DND-41 (cell line): ENCODE data around the gene TSPAN7.

Source experiments
- ATAC-seq: fragments of 200-7000 bp; cut with Tn5 transposase; 3 replicates; pipeline ENCODE4 v1.9.1; 2021; ENCODE audit warnings: low read depth; ENCODE audit not compliant: insufficient read depth
- DNase-seq: peaks from one replicate; pipeline ENCODE4 v3.0.0-alpha.2; 2020
- H2AFZ ChIP-seq: 2 replicates; pipeline ENCODE4 v1.6.0; 2012; ENCODE audit warnings: low read depth, low read length
- H3K27ac ChIP-seq: 2 replicates; pipeline ENCODE4 v1.5.1; 2012; ENCODE audit warnings: low read length, inconsistent platforms
- H3K27me3 ChIP-seq: fragments of 200-600 bp; sonication (generic); 2 replicates; pipeline ENCODE4 v1.6.0; 2012; ENCODE audit warnings: low read length, mild to moderate bottlenecking, inconsistent platforms; ENCODE audit not compliant: insufficient read depth, poor library complexity
- H3K36me3 ChIP-seq: 2 replicates; pipeline ENCODE4 v1.5.1; 2012; ENCODE audit warnings: low read length, inconsistent platforms; ENCODE audit not compliant: insufficient read depth
- H3K4me1 ChIP-seq: 2 replicates; pipeline ENCODE4 v1.5.1; 2012; ENCODE audit warnings: mild to moderate bottlenecking, low read length; ENCODE audit not compliant: insufficient read depth
- H3K4me2 ChIP-seq: 2 replicates; pipeline ENCODE4 v1.6.0; 2012; ENCODE audit warnings: mild to moderate bottlenecking, moderate library complexity, low read length, inconsistent platforms; ENCODE audit not compliant: insufficient read depth
- H3K4me3 ChIP-seq, 2 experiments: fragments of 200-600 bp in 1 of 2; shearing (Covaris generic) in 1 of 2; 2 replicates each; pipeline ENCODE4 v1.5.1; 2012 to 2016; ENCODE audit warnings: inconsistent platforms in 2 of 2, low read length in 2 of 2, mild to moderate bottlenecking in 2 of 2, low read depth in 1 of 2, moderate library complexity in 1 of 2
- H3K79me2 ChIP-seq: 2 replicates; pipeline ENCODE4 v1.6.0; 2012; ENCODE audit warnings: low read length, inconsistent platforms; ENCODE audit not compliant: insufficient read depth
- H3K9ac ChIP-seq: 2 replicates; pipeline ENCODE4 v1.6.0; 2012; ENCODE audit warnings: low read depth, mild to moderate bottlenecking, inconsistent platforms, low read length, moderate library complexity
- H3K9me3 ChIP-seq: 2 replicates; pipeline ENCODE4 v1.5.1; 2012; ENCODE audit warnings: low read length, moderate library complexity, mild to moderate bottlenecking, inconsistent platforms; ENCODE audit not compliant: insufficient read depth, severe bottlenecking
- H4K20me1 ChIP-seq: 2 replicates; pipeline ENCODE4 v1.6.0; 2012; ENCODE audit warnings: low read length; ENCODE audit not compliant: insufficient read depth
- CTCF ChIP-seq: IDR thresholded peaks from 2 replicates; pipeline ENCODE4 v1.5.1; 2012; ENCODE audit warnings: borderline replicate concordance, low read length, moderate library complexity, mild to moderate bottlenecking; ENCODE audit not compliant: poor library complexity, severe bottlenecking; ENCODE audit errors: extremely low read depth
- EZH2 ChIP-seq: IDR thresholded peaks from 3 replicates; pipeline ENCODE4 v1.6.1; 2012; ENCODE audit warnings: borderline replicate concordance, low read depth, mild to moderate bottlenecking, moderate library complexity, low read length, inconsistent platforms; ENCODE audit not compliant: severe bottlenecking

Gene TSPAN7

GRCh38 chrX:38641197-38641596, 79.9 kb downstream of the TSPAN7 start:
- peaks cover 12% of the 10 kb centered on the region for H3K4me1 ChIP-seq
- H4K20me1 ChIP-seq: no peaks in the 10 kb centered on the region
- no peaks in the 10 kb centered on the region for H3K79me2 ChIP-seq
- H2AFZ ChIP-seq: no peak overlapping the region
- H3K36me3 ChIP-seq: no peaks in the 10 kb centered on the region
- no peak overlapping the region for H3K27ac ChIP-seq
- DNase-seq: no peak
- H3K4me2 ChIP-seq: no peak overlapping the region
- no peak overlapping the region for H3K4me3 ChIP-seq
- no peaks in the 10 kb centered on the region for H3K9me3 ChIP-seq
- TF ChIP-seq CTCF: no peak
- TF ChIP-seq EZH2: no peak
- no peaks in the 10 kb centered on the region for H3K27me3 ChIP-seq
- ATAC-seq: no peak
- H3K9ac ChIP-seq: no peak overlapping the region

- Histone ChIP-seq H3K27ac (no peak overlapping the region), H2AFZ (no peak overlapping the region), H3K4me1 (peaks cover 22% of the 10 kb centered on the region), H3K9me3 (no peaks in the 10 kb centered on the region), H3K4me3 (no peak overlapping the region), H3K27me3 (no peaks in the 10 kb centered on the region), H3K9ac (no peak overlapping the region), H3K79me2 (no peaks in the 10 kb centered on the region), H3K4me2 (no peak overlapping the region), H4K20me1 (no peaks in the 10 kb centered on the region), H3K36me3 (no peaks in the 10 kb centered on the region)
- no peak for ATAC-seq
- no peak for TF ChIP-seq EZH2
- TF ChIP-seq CTCF: no peak
- no peak for DNase-seq
Measured at GRCh38 chrX:38643903-38644302, 82.6 kb downstream of the TSPAN7 start.

- H3K4me1 ChIP-seq: peaks cover 22% of the 10 kb centered on the region
- DNase-seq: no peak
- peak overlapping the region; percentile 59; the same call in 1 of the 2 replicates for H3K27ac ChIP-seq
- no peak overlapping the region for H2AFZ ChIP-seq
- H3K36me3 ChIP-seq: no peaks in the 10 kb centered on the region
- no peaks in the 10 kb centered on the region for H3K9me3 ChIP-seq
- H3K79me2 ChIP-seq: no peaks in the 10 kb centered on the region
- H3K9ac ChIP-seq: no peak overlapping the region
- H3K27me3 ChIP-seq: no peaks in the 10 kb centered on the region
- no peaks in the 10 kb centered on the region for H4K20me1 ChIP-seq
- ATAC-seq: peak; percentile 59; the same call in 1 of the 3 replicates
- no peak overlapping the region for H3K4me3 ChIP-seq
- TF ChIP-seq EZH2 (no peak), CTCF (no peak)
- H3K4me2 ChIP-seq: no peak overlapping the region
Measured at GRCh38 chrX:38646129-38646528, 84.8 kb downstream of the TSPAN7 start.

DNA sequence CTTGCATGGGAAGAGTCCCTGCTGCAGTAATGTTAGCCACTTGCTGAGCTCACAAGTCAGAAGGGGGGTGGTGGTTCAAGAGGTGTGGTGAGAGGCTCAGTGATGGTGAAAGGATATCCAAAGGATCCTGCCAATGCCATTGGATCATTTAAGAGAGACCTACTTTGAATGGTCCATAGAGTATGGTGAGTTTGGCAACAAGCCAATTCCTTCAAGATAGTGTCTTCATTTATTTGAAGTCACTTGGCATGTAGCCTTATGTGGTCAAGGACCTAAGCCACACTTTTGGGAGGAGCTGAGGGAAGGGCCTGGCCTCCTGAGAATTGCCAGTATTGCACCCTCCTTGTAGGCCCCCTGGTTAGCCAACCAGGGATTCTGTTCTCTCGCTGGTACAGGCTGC, 87.9 kb downstream of the TSPAN7 start:
- Histone ChIP-seq H4K20me1 (no peaks in the 10 kb centered on the region), H3K4me3 (no peak overlapping the region), H3K4me1 (peaks cover 37% of the 10 kb centered on the region), H3K27ac (no peak overlapping the region), H3K4me2 (no peak overlapping the region), H3K79me2 (no peaks in the 10 kb centered on the region), H3K9ac (no peak overlapping the region), H3K36me3 (no peaks in the 10 kb centered on the region), H2AFZ (no peak overlapping the region), H3K9me3 (no peaks in the 10 kb centered on the region), H3K27me3 (no peaks in the 10 kb centered on the region)
- ATAC-seq (no peak), DNase-seq (no peak)
- TF ChIP-seq EZH2 (no peak), CTCF (no peak)
